ENCODE results near the gene EAPP.
"Not testable (repeated sequence)": the region's sequence is repeated elsewhere in the genome, so short reads cannot be mapped to it uniquely, and the experiment has no call there.

EAPP gene

GRCh38 chr14:34482463-34482862 lies 57.0 kb downstream of the EAPP start:
- DNase-seq (ENCODE audit: low spot score), result no peak

GRCh38 chr14:34479694-34480093 lies 59.8 kb downstream of the EAPP start:
- DNase-seq (ENCODE audit: low spot score), result no peak

- DNase-seq (ENCODE audit: low spot score), result no peak
These were observed 61.2 kb downstream of the EAPP start for GRCh38 chr14:34478261-34478660.

- not testable (repeated sequence) for DNase-seq (ENCODE audit: low spot score)
These were observed 63.5 kb downstream of the EAPP start for GRCh38 chr14:34476036-34476435.

- DNase-seq (ENCODE audit: low spot score), result no peak
These were observed 64.3 kb downstream of the EAPP start for GRCh38 chr14:34475163-34475562.

GRCh38 chr14:34474187-34474679 lies 65.3 kb downstream of the EAPP start:
- no peak for DNase-seq (ENCODE audit: low spot score)

- DNase-seq (ENCODE audit: low spot score), result no peak
These were observed 66.7 kb downstream of the EAPP start for GRCh38 chr14:34472706-34473279.

GRCh38 chr14:34470319-34470718 lies 69.2 kb downstream of the EAPP start:
- no peak for DNase-seq (ENCODE audit: low spot score)

GRCh38 chr14:34466691-34467090 lies 72.8 kb downstream of the EAPP start:
- no peak for DNase-seq (ENCODE audit: low spot score)

Data from activated CD4-positive, alpha-beta T cell treated with anti-CD3 and anti-CD28 coated beads, Interleukin-2, Interleukin-4, amounts not matched to agents 100 ng/mL and 50 ng/mL, durations not matched to agents 16 hours and 8 hours (primary cell).